ENCODE data around the gene SSH2. TPM values are rescaled to one million over a fixed set of nuclear protein-coding genes. Genes with fewer than 3 reads are reported as not detected.

SSH2 gene
- total RNA-seq, 4 donors from 2014 or later: 14.7 to 33.6 (median 22.2) TPM

GRCh38 chr17:29648005-29648404 lies 282.0 kb downstream of the SSH2 start:
- Histone ChIP-seq H3K27me3 (no peaks in the 10 kb centered on the region), H3K9me3 (no peaks in the 10 kb centered on the region), H3K36me3 (peaks cover 11% of the 10 kb centered on the region), H3K4me3 (no peak overlapping the region), H3K4me1 (peaks cover 36% of the 10 kb centered on the region), H3K27ac (no peak overlapping the region)
- TF ChIP-seq POLR2AphosphoS5 (IDR thresholded peaks at IDR 0.05) (no peak), EP300 (IDR thresholded peaks at IDR 0.05) (no peak), CTCF (IDR thresholded peaks at IDR 0.05) (no peak)
- WGBS: 93% methylated on average over 5 of the region's 5 CpGs
- no peak for DNase-seq (ENCODE audit: low spot score in 2 of 2)

- TF ChIP-seq EP300 (IDR thresholded peaks at IDR 0.05): peak; percentile 24
- peak in 2 of 3 donors; percentile 5 to 74 for TF ChIP-seq POLR2AphosphoS5 (IDR thresholded peaks at IDR 0.05)
- TF ChIP-seq POLR2A (IDR thresholded peaks at IDR 0.05): no peak
- no peak for TF ChIP-seq CTCF (IDR thresholded peaks at IDR 0.05)
- peaks cover 55% of the 10 kb centered on the region for H3K4me1 ChIP-seq
- H3K9me3 ChIP-seq: no peaks in the 10 kb centered on the region
- no peak overlapping the region for H3K4me3 ChIP-seq
- peak; percentile 88 for DNase-seq (ENCODE audit: low spot score in 2 of 2)
- H3K36me3 ChIP-seq: peaks cover 7% of the 10 kb centered on the region
- H3K27ac ChIP-seq: peak overlapping the region; percentile 80
- 25% methylated on average over 5 of the region's 5 CpGs for WGBS
- H3K27me3 ChIP-seq: no peaks in the 10 kb centered on the region
These were observed 284.4 kb downstream of the SSH2 start for GRCh38 chr17:29645515-29646051.

GRCh38 chr17:29643817-29644160 lies 286.2 kb downstream of the SSH2 start:
- WGBS: 76% methylated on average over 1 of the region's 1 CpG
- Histone ChIP-seq H3K4me1 (peaks cover 73% of the 10 kb centered on the region), H3K27me3 (no peaks in the 10 kb centered on the region), H3K27ac (peak overlapping the region; percentile 80), H3K9me3 (no peaks in the 10 kb centered on the region), H3K4me3 (no peak overlapping the region), H3K36me3 (peaks cover 7% of the 10 kb centered on the region)
- TF ChIP-seq POLR2A (IDR thresholded peaks at IDR 0.05) (no peak), EP300 (IDR thresholded peaks at IDR 0.05) (no peak), CTCF (IDR thresholded peaks at IDR 0.05) (no peak), POLR2AphosphoS5 (IDR thresholded peaks at IDR 0.05) (no peak)
- no peak for DNase-seq (ENCODE audit: low spot score in 2 of 2)

GRCh38 chr17:29642171-29642611 lies 287.8 kb downstream of the SSH2 start:
- WGBS: 85% methylated on average over 2 of the region's 2 CpGs
- no peaks in the 10 kb centered on the region for H3K27me3 ChIP-seq

More at GRCh38 chr17:29642171-29642611, 287.8 kb downstream of the SSH2 start:
- H3K4me1 ChIP-seq: peaks cover 77% of the 10 kb centered on the region
- H3K36me3 ChIP-seq: no peaks in the 10 kb centered on the region
- H3K4me3 ChIP-seq: no peak overlapping the region
- no peak for DNase-seq (ENCODE audit: low spot score in 2 of 2)
- H3K27ac ChIP-seq: no peak overlapping the region
- no peaks in the 10 kb centered on the region for H3K9me3 ChIP-seq
- TF ChIP-seq POLR2A (IDR thresholded peaks at IDR 0.05) (no peak), CTCF (IDR thresholded peaks at IDR 0.05) (no peak), EP300 (IDR thresholded peaks at IDR 0.05) (no peak), POLR2AphosphoS5 (IDR thresholded peaks at IDR 0.05) (no peak)
